Retinal pigment epithelial cell (primary cell): ENCODE data around the gene ZFAND6.
"Not testable (repeated sequence)": the region's sequence is repeated elsewhere in the genome, so short reads cannot be mapped to it uniquely, and the experiment has no call there.

ENCODE experiments used
- DNase-seq: peaks from one replicate; pipeline ENCODE4 v3.0.0-alpha.2; 2010; ENCODE audit warnings: low read depth
- H3K4me3 ChIP-seq: 2 replicates; pipeline ENCODE4 v1.5.1; 2011; ENCODE audit warnings: mild to moderate bottlenecking, low read length, control low read depth, moderate library complexity
- CTCF ChIP-seq: conservative IDR thresholded peaks from 2 replicates; pipeline ENCODE4 v1.5.1; 2011; ENCODE audit warnings: low read depth, low read length, control low read depth, inconsistent platforms

ZFAND6 gene

GRCh38 chr15:80090041-80090440 lies 30.6 kb downstream of the ZFAND6 start:
- TF ChIP-seq CTCF, result no peak
- no peak for DNase-seq
- no peak overlapping the region for H3K4me3 ChIP-seq

GRCh38 chr15:80090879-80091503 lies 31.5 kb downstream of the ZFAND6 start:
- peak; percentile 60 for TF ChIP-seq CTCF
- no peak for DNase-seq
- H3K4me3 ChIP-seq, result no peak overlapping the region

DNA sequence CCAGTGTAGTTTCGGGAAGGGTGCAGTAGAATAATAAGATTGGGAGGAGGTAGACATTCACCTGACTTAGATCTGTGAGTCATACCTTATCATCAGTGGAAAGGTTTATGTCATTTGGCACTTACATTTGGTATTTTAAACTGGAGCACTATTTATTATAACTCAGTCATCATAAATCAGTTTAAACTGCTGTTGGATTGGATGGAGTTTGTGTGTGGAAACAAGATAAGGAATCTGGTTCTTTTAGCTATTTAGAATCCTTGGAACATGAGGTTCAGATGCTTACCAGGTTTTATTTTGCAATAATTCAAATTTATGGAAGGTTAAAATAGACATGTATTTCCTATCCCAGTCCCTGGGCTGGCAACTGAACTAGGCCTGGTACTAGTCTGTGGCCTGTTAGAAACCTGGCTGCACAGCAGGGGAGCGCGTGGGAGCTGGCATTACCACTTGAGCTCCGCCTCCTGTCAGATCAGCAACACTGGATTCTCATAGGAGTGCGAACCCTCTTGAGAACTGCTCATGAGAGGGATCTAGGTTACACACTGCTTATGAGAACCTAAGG lies 34.5 kb downstream of the ZFAND6 start:
- TF ChIP-seq CTCF, result no peak
- no peak for DNase-seq
- no peak overlapping the region for H3K4me3 ChIP-seq

- no peak overlapping the region for H3K4me3 ChIP-seq
- no peak for DNase-seq
- no peak for TF ChIP-seq CTCF
Observed at GRCh38 chr15:80095511-80095910, 36.0 kb downstream of the ZFAND6 start.

GRCh38 chr15:80095969-80096368 lies 36.5 kb downstream of the ZFAND6 start:
- no peak overlapping the region for H3K4me3 ChIP-seq
- no peak for DNase-seq
- TF ChIP-seq CTCF, result no peak

- H3K4me3 ChIP-seq, result no peak overlapping the region
- no peak for TF ChIP-seq CTCF
- no peak for DNase-seq
Observed at GRCh38 chr15:80098341-80098740, 38.9 kb downstream of the ZFAND6 start.

GRCh38 chr15:80099241-80099640 lies 39.8 kb downstream of the ZFAND6 start:
- DNase-seq, result no peak
- TF ChIP-seq CTCF, result no peak
- H3K4me3 ChIP-seq, result no peak overlapping the region

GRCh38 chr15:80099662-80100061 lies 40.2 kb downstream of the ZFAND6 start:
- not testable (repeated sequence) for H3K4me3 ChIP-seq, DNase-seq
